Skin epidermis (tissue), 12 donors: ENCODE measurements around the gene RRP1.

Experiments
- H3K27ac ChIP-seq, 21 experiments: fragments of 200-600 bp; sonication (generic) in 11 of 21; one replicate each; pipeline ENCODE4 v1.5.0; 2020; ENCODE audit warnings: mild to moderate bottlenecking in 3 of 21, inconsistent platforms in 2 of 21, moderate library complexity in 2 of 21
- H3K4me3 ChIP-seq, 7 experiments: fragments of 200-600 bp; sonication (generic) in 2 of 7; one replicate each; pipeline ENCODE4 v1.5.0; 2020; ENCODE audit warnings: inconsistent platforms in 2 of 7, mild to moderate bottlenecking in 2 of 7, moderate library complexity in 1 of 7

Gene RRP1

GRCh38 chr21:43789276-43790009 lies at the start of gene RRP1:
RRP1 (plus strand) TSS chr21:43789577; CDS start chr21:43789630, 53 bp downstream.
- H3K27ac ChIP-seq = peak within 1 kb of the TSS; percentile 72 to 97 (median 88)
- H3K4me3 ChIP-seq = peak within 1 kb of the TSS; percentile 83 to 99 (median 98)

- peak overlapping the region in 2 of 21 experiments; percentile 7 to 37 for H3K27ac ChIP-seq
- no peak overlapping the region for H3K4me3 ChIP-seq
These were observed 49.5 kb upstream of the RRP1 start for GRCh38 chr21:43739621-43740435.

- Histone ChIP-seq H3K27ac (peak overlapping the region in 2 of 21 experiments; percentile 45 to 55), H3K4me3 (no peak overlapping the region)
These were observed 48.8 kb upstream of the RRP1 start for GRCh38 chr21:43740497-43741156.

- no peak overlapping the region for H3K27ac ChIP-seq
- no peak overlapping the region for H3K4me3 ChIP-seq
These were observed 47.8 kb upstream of the RRP1 start for GRCh38 chr21:43741423-43742096.

- Histone ChIP-seq H3K4me3 (no peak overlapping the region), H3K27ac (no peak overlapping the region)
These were observed 45.4 kb upstream of the RRP1 start for GRCh38 chr21:43743947-43744346.

- Histone ChIP-seq H3K27ac (no peak overlapping the region), H3K4me3 (no peak overlapping the region)
These were observed 44.7 kb upstream of the RRP1 start for GRCh38 chr21:43744725-43745124.

- Histone ChIP-seq H3K4me3 (no peak overlapping the region), H3K27ac (no peak overlapping the region)
These were observed 43.4 kb upstream of the RRP1 start for GRCh38 chr21:43745772-43746517.

- H3K4me3 ChIP-seq = no peak overlapping the region
These were observed 40.8 kb upstream of the RRP1 start for GRCh38 chr21:43748622-43749021.

GRCh38 chr21:43749651-43750262 lies 39.6 kb upstream of the RRP1 start:
- Histone ChIP-seq H3K27ac (peak overlapping the region in 1 of 21 experiments; percentile 27), H3K4me3 (no peak overlapping the region)

More at GRCh38 chr21:43748622-43749021, 40.8 kb upstream of the RRP1 start:
- H3K27ac ChIP-seq = no peak overlapping the region

- no peak overlapping the region for H3K27ac ChIP-seq
- H3K4me3 ChIP-seq = no peak overlapping the region
These were observed 38.9 kb upstream of the RRP1 start for GRCh38 chr21:43750339-43751033.

- H3K27ac ChIP-seq = no peak overlapping the region
- H3K4me3 ChIP-seq = no peak overlapping the region
These were observed 37.3 kb upstream of the RRP1 start for GRCh38 chr21:43751955-43752591.

GRCh38 chr21:43752758-43753438 lies 36.5 kb upstream of the RRP1 start:
- no peak overlapping the region for H3K27ac ChIP-seq
- no peak overlapping the region for H3K4me3 ChIP-seq

- Histone ChIP-seq H3K4me3 (no peak overlapping the region), H3K27ac (no peak overlapping the region)
These were observed 36.0 kb upstream of the RRP1 start for GRCh38 chr21:43753439-43753799.

- Histone ChIP-seq H3K27ac (no peak overlapping the region), H3K4me3 (no peak overlapping the region)
These were observed 34.2 kb upstream of the RRP1 start for GRCh38 chr21:43754948-43755781.

- no peak overlapping the region for H3K4me3 ChIP-seq
- H3K27ac ChIP-seq = peak overlapping the region in 2 of 21 experiments; percentile 68 to 79
These were observed 33.4 kb upstream of the RRP1 start for GRCh38 chr21:43755820-43756594.

GRCh38 chr21:43757601-43758000 lies 31.8 kb upstream of the RRP1 start:
- Histone ChIP-seq H3K27ac (peak overlapping the region in 19 of 21 experiments; percentile 37 to 85 (median 70)), H3K4me3 (no peak overlapping the region)
